GM21367 (cell line): ENCODE results near the gene KCNT1.

Source experiments
- ATAC-seq: cut with Tn5 transposase; IDR thresholded peaks from one replicate; pipeline ENCODE4 v1.9.1; 2021; ENCODE audit not compliant: unreplicated experiment

Gene KCNT1

GRCh38 chr9:135815830-135816650 is 114.1 kb downstream of the KCNT1 start:
- no peak for ATAC-seq

GRCh38 chr9:135816651-135816970 is 114.6 kb downstream of the KCNT1 start:
- no peak for ATAC-seq

GRCh38 chr9:135817951-135818717 is 116.1 kb downstream of the KCNT1 start:
- ATAC-seq: no peak

GRCh38 chr9:135818718-135819475 is 116.9 kb downstream of the KCNT1 start:
- ATAC-seq: no peak

GRCh38 chr9:135819905-135820304 is 117.9 kb downstream of the KCNT1 start:
- no peak for ATAC-seq

GRCh38 chr9:135820661-135821060 is 118.7 kb downstream of the KCNT1 start:
- no peak for ATAC-seq

GRCh38 chr9:135821116-135821515 is 119.1 kb downstream of the KCNT1 start:
- no peak for ATAC-seq

GRCh38 chr9:135821733-135822373 is 119.9 kb downstream of the KCNT1 start:
- ATAC-seq: no peak

- ATAC-seq: no peak
These were observed 120.4 kb downstream of the KCNT1 start for GRCh38 chr9:135822374-135822755.

- no peak for ATAC-seq
These were observed 121.1 kb downstream of the KCNT1 start for GRCh38 chr9:135823036-135823435.

GRCh38 chr9:135825435-135826187 is 123.6 kb downstream of the KCNT1 start:
- ATAC-seq: no peak

GRCh38 chr9:135826188-135826545 is 124.2 kb downstream of the KCNT1 start:
- no peak for ATAC-seq

- ATAC-seq: no peak
These were observed 125.3 kb downstream of the KCNT1 start for GRCh38 chr9:135827301-135827700.

- no peak for ATAC-seq
These were observed 126.0 kb downstream of the KCNT1 start for GRCh38 chr9:135827866-135828580.

GRCh38 chr9:135828656-135829055 is 126.7 kb downstream of the KCNT1 start:
- ATAC-seq: no peak

GRCh38 chr9:135830496-135830895 is 128.5 kb downstream of the KCNT1 start:
- no peak for ATAC-seq

GRCh38 chr9:135833864-135834263 is 131.9 kb downstream of the KCNT1 start:
- no peak for ATAC-seq

- ATAC-seq: no peak
These were observed 133.1 kb downstream of the KCNT1 start for GRCh38 chr9:135835131-135835530.

- no peak for ATAC-seq
These were observed 137.5 kb downstream of the KCNT1 start for GRCh38 chr9:135839516-135839915.

- ATAC-seq: no peak
These were observed 138.1 kb downstream of the KCNT1 start for GRCh38 chr9:135840107-135840506.
